ENCODE measurements around the gene TGFBR1. TPM values are rescaled to one million over a fixed set of nuclear protein-coding genes. Genes with fewer than 3 reads are reported as not detected.

Gene TGFBR1
- total RNA-seq, 2 donors from 2014 or later = 31.0 to 33.5 TPM

DNA sequence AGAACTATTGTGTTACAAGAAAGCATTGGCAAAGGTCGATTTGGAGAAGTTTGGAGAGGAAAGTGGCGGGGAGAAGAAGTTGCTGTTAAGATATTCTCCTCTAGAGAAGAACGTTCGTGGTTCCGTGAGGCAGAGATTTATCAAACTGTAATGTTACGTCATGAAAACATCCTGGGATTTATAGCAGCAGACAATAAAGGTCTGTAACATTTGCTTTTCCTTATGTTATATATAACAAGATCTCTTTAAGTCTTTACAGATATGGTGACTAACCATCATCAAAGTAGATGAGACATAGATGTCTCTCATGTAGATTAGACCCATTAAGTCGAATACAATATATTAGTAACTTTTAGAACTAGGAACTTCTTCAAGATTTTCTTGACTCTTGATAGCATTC is 33.0 kb downstream of the TGFBR1 start:
- H3K4me1 Mint-ChIP-seq (ENCODE audit: low read depth) = peaks cover 67% of the 10 kb centered on the region
- DNase-seq (no peak), ATAC-seq (replicated peaks in 1 of 2) (no peak)
- no peak overlapping the region for H3K27ac Mint-ChIP-seq
- no peaks in the 10 kb centered on the region for H3K9me3 Mint-ChIP-seq
- no peaks in the 10 kb centered on the region for H3K27me3 Mint-ChIP-seq (ENCODE audit: low read depth)
- no peak overlapping the region for H3K4me3 Mint-ChIP-seq
- peaks cover 7 to 11% of the 10 kb centered on the region in 2 donors for H3K36me3 Mint-ChIP-seq (ENCODE audit: insufficient read depth in 2 of 2)

DNA sequence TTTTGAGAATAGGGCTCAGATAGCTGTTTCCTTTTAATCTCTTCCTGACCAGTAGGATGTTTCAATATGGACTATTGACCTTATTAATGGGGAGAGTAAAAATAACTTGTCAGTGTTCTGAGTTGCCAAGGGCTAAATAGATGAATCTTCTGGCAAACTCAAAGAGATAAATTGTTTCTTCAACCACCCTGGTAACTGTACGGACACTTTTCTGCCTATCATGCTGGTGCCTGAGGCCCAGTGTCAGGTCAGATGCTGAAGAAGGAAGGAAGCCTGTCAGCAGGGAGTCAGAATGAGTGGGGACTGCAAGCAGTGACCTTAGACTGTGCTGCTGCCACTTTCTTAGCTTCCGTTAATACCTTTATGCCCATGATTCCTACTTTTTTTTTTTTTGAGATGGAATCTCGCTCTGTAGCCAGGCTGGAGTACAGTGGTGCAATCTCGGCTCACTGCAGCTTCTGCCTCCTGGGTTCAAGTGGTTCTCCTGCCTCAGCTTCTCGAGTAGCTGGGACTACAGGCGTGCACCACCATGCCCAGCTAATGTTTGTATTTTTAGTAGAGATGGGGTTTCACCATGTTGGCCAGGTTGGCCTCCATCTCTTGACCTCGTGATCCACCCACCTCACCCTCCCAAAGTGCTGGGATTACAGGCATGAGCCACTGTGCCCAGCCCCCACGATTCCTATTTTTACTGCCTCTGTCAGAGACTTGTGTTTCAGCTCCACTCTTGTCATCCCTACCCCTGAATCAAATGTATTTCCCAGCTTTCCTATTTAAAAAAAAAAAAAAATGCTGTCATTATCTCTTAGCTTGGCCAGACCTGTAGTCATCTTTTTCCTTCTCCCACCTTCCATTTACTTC is 33.7 kb downstream of the TGFBR1 start:
- Mint-ChIP-seq H3K4me3 (no peak overlapping the region), H3K4me1 (ENCODE audit: low read depth) (peaks cover 61% of the 10 kb centered on the region), H3K27me3 (ENCODE audit: low read depth) (no peaks in the 10 kb centered on the region), H3K36me3 (ENCODE audit: insufficient read depth in 2 of 2) (peaks cover 7 to 12% of the 10 kb centered on the region in 2 donors), H3K9me3 (no peaks in the 10 kb centered on the region), H3K27ac (peak overlapping the region; percentile 60)
- no peak for DNase-seq
- no peak for ATAC-seq (replicated peaks in 1 of 2)

DNA sequence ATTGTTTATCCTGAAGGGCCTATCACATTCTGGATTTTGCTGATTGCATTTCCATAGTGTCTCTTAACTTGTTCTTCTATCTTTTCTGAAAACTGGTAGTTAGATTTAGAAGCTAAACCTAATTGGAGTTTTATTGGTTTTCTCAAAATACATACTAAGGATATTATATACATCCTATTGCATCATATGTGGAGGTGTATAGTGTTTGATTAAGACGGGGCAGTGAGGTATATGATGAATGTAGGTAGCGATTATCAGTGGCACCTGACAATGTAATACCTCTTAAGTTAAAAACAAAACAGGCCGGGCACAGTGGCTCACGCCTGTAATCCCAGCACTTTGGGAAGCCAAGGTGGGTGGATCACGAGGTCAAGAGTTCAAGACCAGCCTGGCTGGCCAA is 35.0 kb downstream of the TGFBR1 start:
- Mint-ChIP-seq H3K27ac (peak overlapping the region; percentile 79), H3K4me1 (ENCODE audit: low read depth) (peaks cover 52% of the 10 kb centered on the region), H3K36me3 (ENCODE audit: insufficient read depth in 2 of 2) (peaks cover 7 to 13% of the 10 kb centered on the region in 2 donors), H3K9me3 (no peaks in the 10 kb centered on the region), H3K4me3 (no peak overlapping the region), H3K27me3 (ENCODE audit: low read depth) (no peaks in the 10 kb centered on the region)
- DNase-seq (no peak), ATAC-seq (replicated peaks in 1 of 2) (no peak)

DNA sequence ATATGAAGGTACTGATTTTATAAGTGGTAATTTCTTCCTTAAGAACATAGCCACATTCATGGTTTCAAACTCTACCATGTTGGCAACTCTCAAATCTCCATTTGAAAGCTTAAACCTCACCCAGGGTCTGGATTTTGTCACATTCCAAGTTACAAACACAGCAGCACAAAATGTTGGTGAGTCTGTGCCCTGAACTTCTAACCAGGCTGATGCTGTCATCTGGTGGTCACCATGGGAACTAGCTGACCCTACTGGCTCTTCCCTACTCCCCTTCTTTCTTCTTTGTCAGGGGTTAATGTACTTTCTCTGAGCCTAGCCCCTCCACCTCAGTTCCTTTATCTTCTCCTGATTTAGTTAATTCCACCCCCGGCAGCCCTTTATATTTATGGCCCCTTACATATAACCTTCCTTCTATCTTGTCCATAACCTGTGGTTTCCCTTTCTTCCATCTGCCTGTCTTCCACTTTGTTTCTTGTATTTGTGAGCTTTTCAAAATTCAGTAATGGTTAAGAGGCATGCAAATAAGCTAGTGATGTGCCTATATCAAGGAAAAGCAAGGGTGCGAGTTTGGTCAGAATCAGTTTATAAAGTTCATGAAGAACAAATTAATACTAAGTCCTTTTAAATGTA is 35.9 kb downstream of the TGFBR1 start:
- H3K36me3 Mint-ChIP-seq (ENCODE audit: insufficient read depth in 2 of 2) = peaks cover 7 to 13% of the 10 kb centered on the region in 2 donors
- peak; percentile 68 to 73 for ATAC-seq (replicated peaks in 1 of 2)

DNA sequence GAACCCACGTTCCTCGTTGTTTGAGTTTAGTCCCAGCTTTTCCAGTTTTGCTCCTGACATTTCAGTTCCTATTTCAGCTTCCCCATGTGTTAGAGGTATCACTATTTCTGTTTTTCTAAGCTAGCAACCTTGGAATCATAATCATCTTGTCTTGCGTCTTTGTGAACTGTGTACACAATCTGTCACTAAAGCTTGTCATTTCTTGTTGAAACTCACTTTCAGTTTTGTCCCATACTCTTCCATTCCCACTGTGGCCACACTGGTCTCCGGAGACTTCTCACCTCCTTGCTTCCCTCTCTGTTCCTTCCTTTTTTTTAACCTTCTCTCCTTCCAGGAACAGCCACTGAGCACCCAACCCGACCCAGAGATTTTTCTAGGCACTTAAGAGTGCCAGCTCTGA is 36.9 kb downstream of the TGFBR1 start:
- Mint-ChIP-seq H3K27ac (no peak overlapping the region), H3K27me3 (ENCODE audit: low read depth) (no peaks in the 10 kb centered on the region), H3K36me3 (ENCODE audit: insufficient read depth in 2 of 2) (peaks cover 10 to 22% of the 10 kb centered on the region in 2 donors), H3K4me1 (ENCODE audit: low read depth) (peaks cover 32% of the 10 kb centered on the region), H3K4me3 (no peak overlapping the region), H3K9me3 (no peaks in the 10 kb centered on the region)
- no peak for ATAC-seq (replicated peaks in 1 of 2)
- DNase-seq = no peak

More for the DNA sequence above, 35.9 kb downstream of the TGFBR1 start:
- DNase-seq = peak; percentile 44 to 53
- no peaks in the 10 kb centered on the region for H3K27me3 Mint-ChIP-seq (ENCODE audit: low read depth)
- no peaks in the 10 kb centered on the region for H3K9me3 Mint-ChIP-seq
- H3K27ac Mint-ChIP-seq = peak overlapping the region; percentile 74
- peaks cover 43% of the 10 kb centered on the region for H3K4me1 Mint-ChIP-seq (ENCODE audit: low read depth)
- H3K4me3 Mint-ChIP-seq = peak overlapping the region in 1 of 2 donors; percentile 29

DNA sequence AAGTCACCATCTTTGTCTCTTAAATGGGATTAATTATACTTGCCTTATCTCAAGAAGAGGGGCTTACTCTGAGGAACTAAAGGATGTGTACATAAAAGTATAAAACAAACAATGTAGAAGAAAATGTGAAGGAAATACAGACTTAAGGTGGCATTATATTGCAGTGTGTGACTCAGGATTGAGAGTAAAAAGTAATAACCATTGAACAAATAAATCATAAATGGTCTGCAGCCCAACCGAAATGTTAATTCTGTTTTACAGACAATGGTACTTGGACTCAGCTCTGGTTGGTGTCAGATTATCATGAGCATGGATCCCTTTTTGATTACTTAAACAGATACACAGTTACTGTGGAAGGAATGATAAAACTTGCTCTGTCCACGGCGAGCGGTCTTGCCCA is 37.4 kb downstream of the TGFBR1 start:
- no peak overlapping the region for H3K27ac Mint-ChIP-seq

DNA sequence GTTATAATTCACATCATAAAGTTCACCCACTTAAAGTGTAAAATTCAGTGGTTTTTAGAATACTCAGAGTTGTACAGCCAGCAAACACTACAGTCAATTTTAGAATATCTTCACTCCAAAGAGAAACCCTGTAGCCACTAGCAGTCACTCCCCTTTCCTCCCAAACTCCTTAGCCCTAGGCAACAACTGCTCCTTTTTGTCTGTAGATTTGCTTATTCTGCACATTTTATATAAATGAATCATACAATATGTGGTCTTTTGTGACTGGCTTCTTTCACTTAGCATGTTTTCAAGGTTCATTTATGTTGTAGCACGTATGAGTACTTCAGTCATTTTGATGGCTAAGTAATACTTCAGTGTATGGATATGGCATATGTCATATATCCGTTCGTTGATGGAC is 38.7 kb downstream of the TGFBR1 start:
- H3K4me3 Mint-ChIP-seq = no peak overlapping the region
- H3K27ac Mint-ChIP-seq = no peak overlapping the region
- peaks cover 23% of the 10 kb centered on the region for H3K4me1 Mint-ChIP-seq (ENCODE audit: low read depth)
- H3K27me3 Mint-ChIP-seq (ENCODE audit: low read depth) = no peaks in the 10 kb centered on the region
- DNase-seq (no peak), ATAC-seq (replicated peaks in 1 of 2) (no peak)
- no peaks in the 10 kb centered on the region for H3K9me3 Mint-ChIP-seq
- H3K36me3 Mint-ChIP-seq (ENCODE audit: insufficient read depth in 2 of 2) = peaks cover 11 to 27% of the 10 kb centered on the region in 2 donors

More for the DNA sequence above, 37.4 kb downstream of the TGFBR1 start:
- no peaks in the 10 kb centered on the region for H3K27me3 Mint-ChIP-seq (ENCODE audit: low read depth)
- DNase-seq (no peak), ATAC-seq (replicated peaks in 1 of 2) (no peak)
- H3K4me1 Mint-ChIP-seq (ENCODE audit: low read depth) = peaks cover 31% of the 10 kb centered on the region
- H3K36me3 Mint-ChIP-seq (ENCODE audit: insufficient read depth in 2 of 2) = peaks cover 12 to 23% of the 10 kb centered on the region in 2 donors
- H3K9me3 Mint-ChIP-seq = no peaks in the 10 kb centered on the region
- no peak overlapping the region for H3K4me3 Mint-ChIP-seq

DNA sequence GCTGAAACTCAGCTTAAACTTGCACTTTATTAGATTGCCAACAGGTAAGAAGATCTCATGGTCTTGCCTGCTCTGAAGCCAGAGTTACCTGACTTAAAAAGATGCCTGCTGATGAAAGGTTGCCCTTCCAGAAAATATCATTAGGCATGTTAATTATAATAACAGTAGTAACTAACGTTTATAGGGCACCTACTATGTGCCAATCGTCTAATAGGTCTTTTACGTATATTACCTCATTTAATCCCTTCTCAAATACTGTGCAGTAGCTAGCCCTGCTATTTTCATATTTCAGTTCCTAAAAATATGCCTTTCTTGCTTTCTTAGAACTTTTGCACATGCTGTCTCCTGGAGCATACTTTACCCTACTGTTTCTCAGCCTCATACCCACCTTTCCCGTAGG is 40.1 kb downstream of the TGFBR1 start:
- peaks cover 28% of the 10 kb centered on the region for H3K4me1 Mint-ChIP-seq (ENCODE audit: low read depth)
- no peak overlapping the region for H3K4me3 Mint-ChIP-seq
- H3K36me3 Mint-ChIP-seq (ENCODE audit: insufficient read depth in 2 of 2) = peaks cover 10 to 27% of the 10 kb centered on the region in 2 donors
- no peak overlapping the region for H3K27ac Mint-ChIP-seq
- DNase-seq = no peak
- ATAC-seq (replicated peaks in 1 of 2) = no peak
- no peaks in the 10 kb centered on the region for H3K9me3 Mint-ChIP-seq
- H3K27me3 Mint-ChIP-seq (ENCODE audit: low read depth) = no peaks in the 10 kb centered on the region

DNA sequence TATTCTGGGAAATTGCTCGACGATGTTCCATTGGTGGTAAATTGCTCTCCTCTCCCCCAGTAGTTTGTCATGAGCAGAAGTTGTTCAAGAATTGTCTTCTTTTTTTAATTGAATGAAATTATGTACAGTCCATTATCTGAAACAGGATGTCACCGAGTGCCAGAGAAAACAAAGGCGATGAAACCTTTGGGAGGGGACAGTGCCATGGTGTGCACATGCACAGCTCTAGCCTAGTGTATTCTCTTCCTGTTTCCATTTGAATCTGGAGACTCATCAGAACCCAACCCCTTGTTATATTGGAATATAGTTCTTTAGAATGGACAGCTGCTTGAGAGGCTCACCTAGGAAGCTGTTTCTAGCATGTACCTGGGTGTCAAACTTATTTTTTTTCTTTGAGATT is 41.7 kb downstream of the TGFBR1 start:
- Mint-ChIP-seq H3K36me3 (ENCODE audit: insufficient read depth in 2 of 2) (peaks cover 6 to 23% of the 10 kb centered on the region in 2 donors), H3K27ac (peak overlapping the region; percentile 42), H3K4me3 (no peak overlapping the region), H3K27me3 (ENCODE audit: low read depth) (no peaks in the 10 kb centered on the region), H3K9me3 (no peaks in the 10 kb centered on the region), H3K4me1 (ENCODE audit: low read depth) (peaks cover 28% of the 10 kb centered on the region)
- DNase-seq = no peak
- no peak for ATAC-seq (replicated peaks in 1 of 2)

DNA sequence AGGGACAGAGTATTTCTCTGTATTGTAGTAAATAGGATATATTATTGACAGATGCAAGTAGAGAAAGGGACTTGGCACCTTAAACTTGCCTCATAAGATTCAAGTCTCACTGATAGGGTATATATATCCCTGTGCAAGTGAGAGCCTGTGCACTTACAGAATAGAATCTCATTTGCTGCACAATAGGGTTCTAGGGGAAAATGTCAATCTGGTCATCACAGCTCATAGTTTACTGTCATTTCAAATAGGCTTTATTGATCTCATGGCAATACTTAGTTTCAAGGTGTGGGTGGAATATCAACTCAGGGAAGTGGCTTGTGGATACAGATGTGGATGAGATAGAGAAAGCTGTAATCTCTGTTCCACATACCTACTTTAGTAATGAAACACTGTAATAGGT is 42.3 kb downstream of the TGFBR1 start:
- Mint-ChIP-seq H3K36me3 (ENCODE audit: insufficient read depth in 2 of 2) (peaks cover 6 to 26% of the 10 kb centered on the region in 2 donors), H3K4me3 (no peak overlapping the region)
- ATAC-seq (replicated peaks in 1 of 2) = peak in 1 of 2 donors; percentile 17

DNA sequence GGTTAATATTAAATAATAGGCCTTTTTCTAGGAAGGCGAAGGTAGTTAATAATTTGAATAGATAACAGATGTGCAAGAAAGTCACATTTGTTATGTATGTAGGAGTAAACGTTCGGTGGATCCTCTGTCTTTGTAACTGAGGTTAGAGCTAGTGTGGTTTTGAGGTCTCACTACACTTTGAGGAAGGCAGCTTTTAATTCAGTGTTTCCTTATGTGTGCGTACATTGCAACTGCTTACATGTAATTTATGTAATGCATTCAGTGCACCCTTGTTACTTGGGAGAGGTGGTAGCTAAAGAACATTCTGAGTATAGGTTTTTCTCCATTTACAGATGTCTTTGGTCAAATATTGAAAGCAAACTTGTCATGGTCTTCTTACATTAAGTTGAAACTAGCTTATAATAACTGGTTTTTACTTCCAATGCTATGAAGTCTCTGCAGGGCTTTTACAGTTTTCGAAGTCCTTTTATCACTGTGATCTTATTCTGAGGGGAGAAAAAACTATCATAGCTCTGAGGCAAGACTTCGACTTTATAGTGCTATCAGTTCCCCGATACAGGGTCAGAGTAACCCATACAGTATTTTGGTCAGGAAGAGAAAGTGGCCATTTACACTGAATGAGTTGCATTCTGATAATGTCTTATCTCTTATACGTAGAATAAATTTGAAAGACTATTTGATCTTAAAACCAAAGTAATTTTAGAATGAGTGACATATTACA is 45.7 kb downstream of the TGFBR1 start:
- peak overlapping the region; percentile 10 to 67 for H3K4me3 Mint-ChIP-seq
- H3K9me3 Mint-ChIP-seq = no peaks in the 10 kb centered on the region
- ATAC-seq (replicated peaks in 1 of 2) = peak; percentile 90 to 92
- H3K36me3 Mint-ChIP-seq (ENCODE audit: insufficient read depth in 2 of 2) = peaks cover 6 to 27% of the 10 kb centered on the region in 2 donors
- peak overlapping the region; percentile 82 for H3K27ac Mint-ChIP-seq
- H3K27me3 Mint-ChIP-seq (ENCODE audit: low read depth) = no peaks in the 10 kb centered on the region
- no peak for DNase-seq
- peaks cover 31% of the 10 kb centered on the region for H3K4me1 Mint-ChIP-seq (ENCODE audit: low read depth)

More for the DNA sequence above, 42.3 kb downstream of the TGFBR1 start:
- DNase-seq = no peak
- Mint-ChIP-seq H3K27ac (no peak overlapping the region), H3K9me3 (no peaks in the 10 kb centered on the region), H3K27me3 (ENCODE audit: low read depth) (no peaks in the 10 kb centered on the region), H3K4me1 (ENCODE audit: low read depth) (peaks cover 28% of the 10 kb centered on the region)

DNA sequence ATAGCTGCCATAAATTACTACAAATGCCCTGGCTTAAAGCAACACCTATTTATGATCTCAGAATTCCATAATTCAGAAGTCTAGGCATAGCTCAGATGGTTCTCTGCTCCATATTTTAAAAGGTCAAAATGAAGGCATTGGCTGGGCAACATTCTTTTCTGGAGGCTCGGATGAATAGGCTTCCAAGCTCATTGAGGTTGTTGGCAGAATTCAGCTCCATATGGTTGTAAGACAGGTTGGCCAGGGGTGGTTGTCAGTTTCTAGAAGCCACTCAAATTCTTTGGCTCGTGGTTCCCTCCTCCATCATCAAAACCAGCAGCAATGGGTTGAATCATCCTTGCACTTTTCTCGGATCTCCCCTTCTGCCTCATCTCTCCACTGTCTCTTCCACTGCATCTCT is 49.4 kb downstream of the TGFBR1 start:
- H3K9me3 Mint-ChIP-seq = no peaks in the 10 kb centered on the region
- H3K27ac Mint-ChIP-seq = no peak overlapping the region
- H3K4me1 Mint-ChIP-seq (ENCODE audit: low read depth) = peaks cover 22% of the 10 kb centered on the region
- H3K36me3 Mint-ChIP-seq (ENCODE audit: insufficient read depth in 2 of 2) = peaks cover 0 to 9% of the 10 kb centered on the region in 2 donors
- no peaks in the 10 kb centered on the region for H3K27me3 Mint-ChIP-seq (ENCODE audit: low read depth)
- ATAC-seq (replicated peaks in 1 of 2) = no peak
- no peak for DNase-seq
- H3K4me3 Mint-ChIP-seq = no peak overlapping the region

DNA sequence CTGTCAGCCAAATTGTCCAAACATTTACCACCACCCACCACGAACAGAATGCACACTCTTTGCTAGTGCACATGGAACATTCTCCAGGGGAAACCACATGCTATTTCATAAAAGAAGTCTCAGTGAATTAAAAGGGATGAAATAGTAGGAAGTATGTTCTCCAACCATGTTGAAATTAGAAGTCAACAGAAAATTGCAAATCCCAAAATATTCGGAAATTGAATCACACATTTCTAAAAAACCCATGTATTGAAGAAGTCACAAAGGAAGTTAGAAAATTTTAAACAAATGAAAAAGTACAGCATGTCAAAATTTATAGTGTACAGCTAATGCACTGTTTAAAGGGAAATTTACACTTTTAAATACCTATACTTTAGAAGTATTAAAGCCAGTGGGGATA is 50.8 kb downstream of the TGFBR1 start:
- Mint-ChIP-seq H3K27me3 (ENCODE audit: low read depth) (peaks cover 8% of the 10 kb centered on the region), H3K4me1 (ENCODE audit: low read depth) (peaks cover 13% of the 10 kb centered on the region), H3K36me3 (ENCODE audit: insufficient read depth in 2 of 2) (peaks cover 0 to 7% of the 10 kb centered on the region in 2 donors), H3K4me3 (no peak overlapping the region), H3K9me3 (no peaks in the 10 kb centered on the region), H3K27ac (no peak overlapping the region)
- ATAC-seq (replicated peaks in 1 of 2) (no peak), DNase-seq (no peak)
